NCI-H146 treated with DMSO at 0.1 percent for 48 hours (cell line): ENCODE measurements around the gene CDH4.

Experiments
- DNase-seq: peaks from one replicate; lab custom pipeline; 2025; ENCODE audit not compliant: unreplicated experiment; lab: John Stamatoyannopoulos, UW

CDH4 gene

GRCh38 chr20:61482056-61482887 is 230.2 kb downstream of the CDH4 start:
- no peak for DNase-seq

- DNase-seq: no peak
Measured at GRCh38 chr20:61482901-61483300, 230.8 kb downstream of the CDH4 start.

GRCh38 chr20:61483336-61484067 is 231.4 kb downstream of the CDH4 start:
- no peak for DNase-seq

- no peak for DNase-seq
Measured at GRCh38 chr20:61486198-61486597, 234.1 kb downstream of the CDH4 start.

GRCh38 chr20:61487346-61487996 is 235.4 kb downstream of the CDH4 start:
- DNase-seq: no peak

GRCh38 chr20:61487997-61488371 is 235.9 kb downstream of the CDH4 start:
- DNase-seq: no peak

- no peak for DNase-seq
Measured at GRCh38 chr20:61490721-61491120, 238.7 kb downstream of the CDH4 start.

GRCh38 chr20:61492065-61492464 is 240.0 kb downstream of the CDH4 start:
- DNase-seq: no peak

GRCh38 chr20:61493798-61494305 is 241.8 kb downstream of the CDH4 start:
- DNase-seq: no peak

- DNase-seq: no peak
Measured at GRCh38 chr20:61494763-61495575, 242.9 kb downstream of the CDH4 start.

GRCh38 chr20:61497029-61497627 is 245.1 kb downstream of the CDH4 start:
- no peak for DNase-seq

GRCh38 chr20:61499859-61500554 is 247.9 kb downstream of the CDH4 start:
- no peak for DNase-seq

- DNase-seq: no peak
Measured at GRCh38 chr20:61500791-61501321, 248.8 kb downstream of the CDH4 start.

- no peak for DNase-seq
Measured at GRCh38 chr20:61502433-61502832, 250.4 kb downstream of the CDH4 start.

- DNase-seq: no peak
Measured at GRCh38 chr20:61503106-61503505, 251.0 kb downstream of the CDH4 start.

GRCh38 chr20:61505508-61505907 is 253.4 kb downstream of the CDH4 start:
- no peak for DNase-seq

GRCh38 chr20:61507778-61508177 is 255.7 kb downstream of the CDH4 start:
- no peak for DNase-seq

- DNase-seq: no peak
Measured at GRCh38 chr20:61508301-61509096, 256.4 kb downstream of the CDH4 start.
